GM23248 (cell line): Measurements from ENCODE around the gene STK4.

ENCODE experiments used
- EZH2 ChIP-seq: fragments of 200-600 bp; sonication (generic); IDR thresholded peaks from 2 replicates; pipeline ENCODE4 v1.6.1; 2018; ENCODE audit warnings: antibody characterized with exemption, mild to moderate bottlenecking; ENCODE audit not compliant: insufficient read depth, poor library complexity, severe bottlenecking
- EZH2phosphoT487 ChIP-seq: fragments of 200-600 bp; sonication (generic); IDR thresholded peaks from 2 replicates; pipeline ENCODE4 v1.6.1; 2018; ENCODE audit warnings: antibody characterized with exemption, moderate library complexity, mild to moderate bottlenecking, low read depth; ENCODE audit not compliant: insufficient read depth

DNA sequence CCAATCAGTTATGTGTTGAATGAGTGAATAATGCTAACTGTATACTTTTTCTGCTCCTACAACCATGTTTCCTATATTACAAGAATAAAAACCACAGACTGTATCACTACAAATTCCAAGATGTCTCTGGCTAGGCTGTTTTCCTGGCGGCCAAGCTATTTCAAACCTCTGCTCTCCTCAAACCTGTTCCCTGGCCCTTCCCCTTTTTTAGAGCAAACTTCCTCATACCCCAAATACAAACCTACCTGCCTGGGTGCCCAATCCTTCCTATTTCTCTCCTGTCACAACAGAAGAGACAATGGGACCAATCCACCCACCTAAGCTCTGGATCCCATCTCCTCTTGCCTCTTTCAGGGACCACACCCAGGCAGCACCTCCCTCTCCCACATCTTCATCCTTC, 13.6 kb upstream of the STK4 start:
- TF ChIP-seq EZH2 (no peak), EZH2phosphoT487 (no peak)
